Activated T-helper 17 cell treated with anti-CD3 and anti-CD28 coated beads, Interleukin-2, amount 50 U/mL, for 72 hours (primary cell): ENCODE data around the gene CCDC190. TPM values are rescaled to one million over a fixed set of nuclear protein-coding genes. Genes with fewer than 3 reads are reported as not detected.
"Not testable (repeated sequence)": the region's sequence is repeated elsewhere in the genome, so short reads cannot be mapped to it uniquely, and the experiment has no call there.

Experiments used
- ATAC-seq: fragments of 150-1000 bp; cut with Tn5 transposase; replicated peaks from 2 replicates; pipeline ENCODE4 v1.10.0; 2021; ENCODE audit warnings: mild to moderate bottlenecking, moderate library complexity
- H3K27ac Mint-ChIP-seq: one replicate; pipeline ENCODE4 v1.8.0; 2022; ENCODE audit warnings: mixed read lengths
- H3K27me3 Mint-ChIP-seq: one replicate; pipeline ENCODE4 v1.8.0; 2022; ENCODE audit warnings: mixed read lengths
- H3K36me3 Mint-ChIP-seq: one replicate; pipeline ENCODE4 v1.8.0; 2022; ENCODE audit warnings: low read depth, mild to moderate bottlenecking, mixed read lengths
- H3K4me1 Mint-ChIP-seq: one replicate; pipeline ENCODE4 v1.8.0; 2022; ENCODE audit warnings: mixed read lengths
- H3K4me3 Mint-ChIP-seq: one replicate; pipeline ENCODE4 v1.8.0; 2022; ENCODE audit warnings: mild to moderate bottlenecking, mixed read lengths
- H3K9me3 Mint-ChIP-seq: one replicate; pipeline ENCODE4 v1.8.0; 2022; ENCODE audit warnings: mixed read lengths
- total RNA-seq, 2 donors: library from RNA; stranded (reverse); gene quantifications; one replicate each; pipeline ENCODE4 v1.2.3, GENCODE V29; 2022

CCDC190 gene
- total RNA-seq, 2 donors from 2014 or later = not detected

- Mint-ChIP-seq H3K4me1 (no peaks in the 10 kb centered on the region), H3K4me3 (no peak overlapping the region), H3K27me3 (peaks cover 17% of the 10 kb centered on the region), H3K27ac (no peak overlapping the region), H3K36me3 (no peaks in the 10 kb centered on the region), H3K9me3 (no peaks in the 10 kb centered on the region)
- ATAC-seq = no peak
Measured at GRCh38 chr1:162889989-162890388, 29.0 kb upstream of the CCDC190 start.

DNA sequence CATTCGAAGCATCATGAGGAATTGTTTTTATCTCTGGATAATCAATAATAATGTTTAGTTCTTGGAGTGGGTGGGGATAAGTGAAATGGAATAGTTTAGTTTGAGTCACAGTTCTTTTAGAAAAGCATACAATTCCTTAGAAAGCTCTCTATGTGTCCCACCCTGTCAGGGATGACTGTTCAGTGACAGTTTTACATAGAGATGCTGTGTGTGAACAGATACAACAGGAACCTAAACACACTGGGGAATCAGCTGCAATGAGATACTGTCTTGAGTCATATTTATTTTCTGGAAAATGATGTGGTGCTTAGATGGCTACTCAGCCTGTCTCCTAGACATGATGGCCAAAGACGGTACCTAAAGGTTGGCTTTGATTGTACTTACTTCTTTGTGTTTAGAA is 25.7 kb upstream of the CCDC190 start:
- no peaks in the 10 kb centered on the region for H3K9me3 Mint-ChIP-seq
- ATAC-seq = no peak
- no peaks in the 10 kb centered on the region for H3K4me1 Mint-ChIP-seq
- H3K27me3 Mint-ChIP-seq = peaks cover 15% of the 10 kb centered on the region
- H3K27ac Mint-ChIP-seq = no peak overlapping the region
- H3K36me3 Mint-ChIP-seq = no peaks in the 10 kb centered on the region
- H3K4me3 Mint-ChIP-seq = no peak overlapping the region

GRCh38 chr1:162885265-162885664 is 24.3 kb upstream of the CCDC190 start:
- no peak for ATAC-seq
- Mint-ChIP-seq H3K4me1 (no peaks in the 10 kb centered on the region), H3K27me3 (peaks cover 13% of the 10 kb centered on the region), H3K4me3 (no peak overlapping the region), H3K27ac (no peak overlapping the region), H3K9me3 (no peaks in the 10 kb centered on the region), H3K36me3 (no peaks in the 10 kb centered on the region)

GRCh38 chr1:162884831-162885230 is 23.9 kb upstream of the CCDC190 start:
- H3K9me3 Mint-ChIP-seq = no peaks in the 10 kb centered on the region
- H3K27ac Mint-ChIP-seq = no peak overlapping the region
- no peak for ATAC-seq
- no peaks in the 10 kb centered on the region for H3K36me3 Mint-ChIP-seq
- H3K27me3 Mint-ChIP-seq = peaks cover 13% of the 10 kb centered on the region
- H3K4me1 Mint-ChIP-seq = no peaks in the 10 kb centered on the region
- H3K4me3 Mint-ChIP-seq = no peak overlapping the region

DNA sequence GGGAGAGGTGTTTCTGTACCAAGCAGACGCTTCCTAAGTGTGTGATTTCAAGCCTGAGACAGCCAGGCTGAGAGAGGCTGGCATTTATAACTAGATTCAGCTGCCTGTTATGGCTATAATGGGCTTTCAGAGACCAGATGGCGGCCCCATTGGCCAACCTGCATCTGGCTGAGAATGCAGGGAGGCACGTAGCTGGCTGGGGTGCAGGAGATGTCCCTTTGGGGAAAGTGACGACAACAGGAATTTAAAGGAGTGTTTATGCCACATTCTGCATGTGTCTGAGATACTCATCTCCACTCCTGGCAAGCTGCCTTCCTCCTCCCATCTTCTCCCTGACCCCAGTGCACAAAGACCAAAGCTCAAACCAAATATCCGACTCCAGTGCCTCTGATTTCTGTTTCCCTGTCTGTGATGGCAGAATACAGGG is 21.3 kb upstream of the CCDC190 start:
- no peak for ATAC-seq
- H3K27me3 Mint-ChIP-seq = peaks cover 24% of the 10 kb centered on the region
- H3K4me3 Mint-ChIP-seq = no peak overlapping the region
- H3K9me3 Mint-ChIP-seq = no peaks in the 10 kb centered on the region
- H3K36me3 Mint-ChIP-seq = no peaks in the 10 kb centered on the region
- H3K27ac Mint-ChIP-seq = no peak overlapping the region
- H3K4me1 Mint-ChIP-seq = no peaks in the 10 kb centered on the region

DNA sequence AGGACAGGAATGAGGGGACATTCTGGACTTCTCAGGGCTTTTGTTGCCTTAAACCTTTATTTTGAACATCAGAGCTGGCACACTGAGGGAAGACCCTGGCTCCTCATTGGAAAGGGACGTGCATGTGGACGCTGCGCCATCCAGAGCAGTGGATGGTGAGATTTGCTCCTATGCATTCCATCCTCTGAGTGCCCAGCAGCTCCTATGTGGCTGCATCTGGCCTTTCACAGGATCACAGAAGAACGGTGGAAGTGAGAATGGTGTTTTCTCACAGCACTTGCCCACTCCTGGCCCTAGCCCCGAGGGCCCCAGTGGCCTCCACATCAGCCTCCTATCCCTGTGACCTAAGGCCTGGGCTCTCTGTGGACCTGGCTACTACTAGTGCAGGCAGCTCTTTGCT is 20.6 kb upstream of the CCDC190 start:
- peaks cover 27% of the 10 kb centered on the region for H3K27me3 Mint-ChIP-seq
- ATAC-seq = no peak
- no peaks in the 10 kb centered on the region for H3K9me3 Mint-ChIP-seq
- no peaks in the 10 kb centered on the region for H3K4me1 Mint-ChIP-seq
- H3K36me3 Mint-ChIP-seq = no peaks in the 10 kb centered on the region
- H3K27ac Mint-ChIP-seq = no peak overlapping the region
- H3K4me3 Mint-ChIP-seq = no peak overlapping the region

GRCh38 chr1:162880617-162881016 is 19.6 kb upstream of the CCDC190 start:
- not testable (repeated sequence) for ATAC-seq, H3K4me3 Mint-ChIP-seq, H3K9me3 Mint-ChIP-seq, H3K36me3 Mint-ChIP-seq, H3K27ac Mint-ChIP-seq, H3K4me1 Mint-ChIP-seq
- H3K27me3 Mint-ChIP-seq = peaks cover 33% of the 10 kb centered on the region

DNA sequence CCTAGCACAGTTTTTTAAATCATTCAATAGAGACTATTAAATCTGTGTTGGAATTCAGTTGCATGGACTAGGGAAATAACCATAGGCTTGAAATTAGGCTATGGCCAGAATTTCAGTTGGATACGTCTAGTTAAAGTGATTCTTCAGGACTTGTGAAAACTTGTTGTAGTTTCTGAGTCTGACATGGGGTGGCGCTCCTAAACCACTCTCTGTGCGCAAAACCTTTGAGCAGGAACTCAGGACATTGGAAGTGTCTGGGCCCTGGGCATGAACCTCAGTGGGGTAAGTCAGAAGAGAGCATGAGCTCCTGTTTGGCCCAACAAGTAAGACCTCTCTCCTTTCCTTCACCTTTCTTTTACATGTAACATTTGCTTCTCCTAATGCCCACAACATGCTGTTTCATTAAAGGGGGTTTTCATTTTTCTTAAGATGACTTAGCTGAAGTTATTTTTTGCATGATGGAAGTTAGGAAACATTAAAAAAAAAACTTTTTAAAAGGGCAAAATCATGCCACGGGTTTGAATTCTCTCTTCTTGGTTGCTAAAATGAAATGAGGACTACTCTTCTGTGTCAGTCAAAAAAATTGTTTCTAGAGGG is 17.1 kb upstream of the CCDC190 start:
- Mint-ChIP-seq H3K27ac (no peak overlapping the region), H3K27me3 (peaks cover 36% of the 10 kb centered on the region), H3K9me3 (no peaks in the 10 kb centered on the region), H3K4me3 (no peak overlapping the region), H3K36me3 (no peaks in the 10 kb centered on the region), H3K4me1 (no peaks in the 10 kb centered on the region)
- ATAC-seq = no peak

DNA sequence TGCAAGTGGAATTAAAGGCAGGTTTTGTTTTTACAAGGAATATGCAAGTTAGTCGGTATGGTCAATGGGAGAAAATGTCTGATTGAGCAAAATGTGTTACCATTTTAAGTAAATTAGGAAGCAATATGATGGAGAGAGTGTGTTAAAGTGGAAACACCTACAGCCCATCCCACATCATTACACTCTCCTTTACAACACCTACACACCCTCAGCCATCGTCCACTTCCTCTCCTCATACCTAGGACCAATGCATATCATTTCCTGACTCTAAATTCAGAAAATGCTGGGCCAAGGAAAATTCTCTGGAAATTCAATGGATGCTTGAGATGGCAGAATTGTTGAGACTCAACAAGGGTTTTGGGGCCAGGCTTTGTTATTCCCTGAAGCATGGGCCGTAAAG is 16.4 kb upstream of the CCDC190 start:
- Mint-ChIP-seq H3K36me3 (no peaks in the 10 kb centered on the region), H3K9me3 (no peaks in the 10 kb centered on the region), H3K4me1 (no peaks in the 10 kb centered on the region), H3K4me3 (no peak overlapping the region), H3K27ac (no peak overlapping the region), H3K27me3 (peaks cover 39% of the 10 kb centered on the region)
- no peak for ATAC-seq

- H3K4me1 Mint-ChIP-seq = no peaks in the 10 kb centered on the region
- ATAC-seq = no peak
Measured at GRCh38 chr1:162876751-162877150, 15.8 kb upstream of the CCDC190 start.

GRCh38 chr1:162873671-162874666 is 13.0 kb upstream of the CCDC190 start:
- Mint-ChIP-seq H3K4me1 (no peaks in the 10 kb centered on the region), H3K9me3 (peaks cover 11% of the 10 kb centered on the region), H3K4me3 (no peak overlapping the region), H3K27ac (no peak overlapping the region), H3K36me3 (no peaks in the 10 kb centered on the region), H3K27me3 (peaks cover 38% of the 10 kb centered on the region)
- ATAC-seq = no peak

More at GRCh38 chr1:162876751-162877150, 15.8 kb upstream of the CCDC190 start:
- Mint-ChIP-seq H3K27me3 (peaks cover 37% of the 10 kb centered on the region), H3K9me3 (peaks cover 2% of the 10 kb centered on the region), H3K36me3 (no peaks in the 10 kb centered on the region), H3K4me3 (no peak overlapping the region), H3K27ac (no peak overlapping the region)

DNA sequence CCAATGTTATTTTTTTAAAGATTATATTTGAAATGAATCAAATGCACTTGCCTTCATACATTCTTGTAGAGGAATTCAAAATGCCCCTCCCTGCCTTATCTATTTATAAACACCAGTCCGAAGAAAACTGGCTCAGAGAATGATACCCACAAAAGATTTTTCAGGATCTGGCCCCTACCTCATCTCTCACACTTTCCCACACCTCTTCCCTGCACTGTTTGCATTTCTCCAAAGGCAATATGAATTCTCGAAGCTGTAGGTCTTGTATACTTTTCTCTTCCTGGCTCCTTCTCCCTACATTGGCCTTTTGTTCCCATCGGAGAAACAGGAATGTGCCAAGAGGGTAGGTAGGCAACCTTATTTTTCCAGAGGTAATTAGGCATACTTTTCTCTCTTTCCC is 12.0 kb upstream of the CCDC190 start:
- Mint-ChIP-seq H3K4me1 (no peaks in the 10 kb centered on the region), H3K27ac (no peak overlapping the region), H3K27me3 (peaks cover 37% of the 10 kb centered on the region), H3K4me3 (no peak overlapping the region), H3K9me3 (peaks cover 11% of the 10 kb centered on the region), H3K36me3 (no peaks in the 10 kb centered on the region)
- no peak for ATAC-seq

DNA sequence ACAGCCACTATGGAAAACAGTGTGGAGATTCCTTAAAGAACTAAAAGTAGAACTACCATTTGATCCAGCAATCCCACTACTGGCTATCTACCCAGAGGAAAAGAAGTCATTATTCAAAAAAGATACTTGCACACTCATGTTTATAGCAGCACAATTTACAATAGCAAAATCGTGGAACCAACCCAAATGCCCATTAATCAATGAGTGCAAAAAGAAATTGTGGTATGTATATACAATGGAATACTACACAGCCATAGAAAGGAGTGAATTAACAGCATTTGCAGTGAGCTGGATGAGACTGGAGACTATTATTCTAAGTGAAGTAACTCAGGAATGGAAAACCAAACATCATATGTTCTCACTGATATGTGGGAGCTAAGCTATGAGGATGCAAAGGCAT is 10.4 kb upstream of the CCDC190 start:
- not testable (repeated sequence) for H3K36me3 Mint-ChIP-seq, H3K27ac Mint-ChIP-seq, H3K4me1 Mint-ChIP-seq, ATAC-seq, H3K4me3 Mint-ChIP-seq
- Mint-ChIP-seq H3K9me3 (peaks cover 11% of the 10 kb centered on the region), H3K27me3 (peaks cover 33% of the 10 kb centered on the region)

DNA sequence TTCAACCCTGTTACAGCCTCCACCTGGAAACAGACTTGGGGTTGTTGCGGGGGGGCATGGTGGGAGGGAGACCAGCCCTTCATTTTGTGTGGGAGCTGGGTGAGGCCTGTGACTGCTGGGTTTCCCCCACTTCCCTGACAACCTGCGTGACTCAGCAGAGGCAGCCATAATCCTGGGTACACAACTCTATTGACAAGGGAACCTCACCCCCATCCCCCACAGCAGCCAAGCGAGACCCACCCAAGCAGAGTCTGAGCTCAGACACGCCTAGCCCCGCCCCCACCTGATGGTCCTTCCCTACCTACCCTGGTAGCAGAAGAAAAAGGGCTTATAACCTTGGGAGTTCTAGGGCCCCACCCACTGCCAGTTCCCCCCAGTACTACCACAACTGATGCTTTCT is 8.0 kb upstream of the CCDC190 start:
- H3K27me3 Mint-ChIP-seq = peaks cover 29% of the 10 kb centered on the region
- ATAC-seq = no peak
- H3K27ac Mint-ChIP-seq = no peak overlapping the region
- H3K4me3 Mint-ChIP-seq = no peak overlapping the region
- H3K4me1 Mint-ChIP-seq = no peaks in the 10 kb centered on the region
- peaks cover 11% of the 10 kb centered on the region for H3K9me3 Mint-ChIP-seq
- no peaks in the 10 kb centered on the region for H3K36me3 Mint-ChIP-seq

DNA sequence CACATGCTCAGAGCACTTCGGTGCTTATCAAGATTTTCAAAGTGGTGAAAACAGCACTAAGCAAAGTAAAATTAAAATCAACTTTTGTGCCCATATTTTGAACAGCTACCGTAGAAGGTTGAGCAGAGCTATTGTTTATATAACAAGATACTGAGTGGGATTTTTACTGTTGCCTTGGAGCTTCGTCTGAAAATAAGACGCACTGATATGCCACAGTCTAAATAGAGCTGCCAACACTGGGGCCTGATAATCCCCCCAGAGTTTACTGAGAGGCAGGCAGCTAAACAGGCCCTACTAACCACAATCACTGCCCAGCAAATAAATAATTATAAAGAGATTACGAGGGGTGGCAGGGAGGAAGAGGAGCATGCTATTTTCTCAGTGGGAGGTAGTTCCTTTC is 650 bp upstream of the CCDC190 start:
- no peaks in the 10 kb centered on the region for H3K4me1 Mint-ChIP-seq
- H3K9me3 Mint-ChIP-seq = no peaks in the 10 kb centered on the region
- H3K36me3 Mint-ChIP-seq = no peaks in the 10 kb centered on the region
- ATAC-seq = no peak
- H3K27ac Mint-ChIP-seq = no peak overlapping the region
- peaks cover 21% of the 10 kb centered on the region for H3K27me3 Mint-ChIP-seq
- no peak overlapping the region for H3K4me3 Mint-ChIP-seq
